Testis (tissue), 2 donors: ENCODE results near the gene CPAMD8.

Source experiments
- CTCF ChIP-seq, 3 experiments: fragments of 450-650 bp in 2 of 3; fragments of 200-600 bp in 1 of 3; sonication (generic) in 1 of 3; IDR thresholded peaks; one replicate each; pipeline ENCODE4 v1.5.1; 2016 to 2019; ENCODE audit warnings: antibody characterized with exemption in 3 of 3, mild to moderate bottlenecking in 2 of 3, moderate library complexity in 1 of 3
- POLR2A ChIP-seq: fragments of 450-650 bp; IDR thresholded peaks from one replicate; pipeline ENCODE4 v1.6.1; 2017; ENCODE audit warnings: antibody characterized with exemption, mild to moderate bottlenecking, moderate library complexity

- TF ChIP-seq CTCF (IDR thresholded peaks at IDR 0.05) (no peak), POLR2A (no peak)
These were observed 48.5 kb downstream of the CPAMD8 start for GRCh38 chr19:16978156-16978555.
